Measurements from ENCODE around the gene DUSP2.
"Not testable (repeated sequence)": the region's sequence is repeated elsewhere in the genome, so short reads cannot be mapped to it uniquely, and the experiment has no call there.

Gene DUSP2

GRCh38 chr2:96161898-96162297 lies 16.7 kb upstream of the DUSP2 start:
- DNase-seq = no peak

DNA sequence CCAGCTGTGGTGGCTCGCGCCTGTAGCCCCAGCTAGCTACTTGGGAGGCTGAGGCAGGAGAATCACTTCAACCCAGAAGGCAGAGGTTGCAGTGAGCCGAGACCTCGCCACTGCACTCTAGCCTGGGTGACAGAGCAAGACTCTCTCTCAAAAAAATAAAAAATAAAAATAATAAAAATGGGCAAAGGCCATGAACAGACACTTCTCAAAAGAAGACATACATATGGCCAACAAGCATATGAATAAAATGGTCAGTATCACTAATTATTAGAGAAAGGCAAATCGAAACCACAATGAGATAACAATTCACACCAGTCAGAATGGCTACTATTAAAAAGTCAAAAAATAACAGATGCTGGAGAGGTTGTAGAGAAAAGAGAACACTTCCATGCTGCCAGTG lies 15.1 kb upstream of the DUSP2 start:
- DNase-seq = not testable (repeated sequence)

- no peak for DNase-seq
Observed at GRCh38 chr2:96159084-96159830, 14.0 kb upstream of the DUSP2 start.

GRCh38 chr2:96158554-96158940 lies 13.3 kb upstream of the DUSP2 start:
- DNase-seq = no peak

DNA sequence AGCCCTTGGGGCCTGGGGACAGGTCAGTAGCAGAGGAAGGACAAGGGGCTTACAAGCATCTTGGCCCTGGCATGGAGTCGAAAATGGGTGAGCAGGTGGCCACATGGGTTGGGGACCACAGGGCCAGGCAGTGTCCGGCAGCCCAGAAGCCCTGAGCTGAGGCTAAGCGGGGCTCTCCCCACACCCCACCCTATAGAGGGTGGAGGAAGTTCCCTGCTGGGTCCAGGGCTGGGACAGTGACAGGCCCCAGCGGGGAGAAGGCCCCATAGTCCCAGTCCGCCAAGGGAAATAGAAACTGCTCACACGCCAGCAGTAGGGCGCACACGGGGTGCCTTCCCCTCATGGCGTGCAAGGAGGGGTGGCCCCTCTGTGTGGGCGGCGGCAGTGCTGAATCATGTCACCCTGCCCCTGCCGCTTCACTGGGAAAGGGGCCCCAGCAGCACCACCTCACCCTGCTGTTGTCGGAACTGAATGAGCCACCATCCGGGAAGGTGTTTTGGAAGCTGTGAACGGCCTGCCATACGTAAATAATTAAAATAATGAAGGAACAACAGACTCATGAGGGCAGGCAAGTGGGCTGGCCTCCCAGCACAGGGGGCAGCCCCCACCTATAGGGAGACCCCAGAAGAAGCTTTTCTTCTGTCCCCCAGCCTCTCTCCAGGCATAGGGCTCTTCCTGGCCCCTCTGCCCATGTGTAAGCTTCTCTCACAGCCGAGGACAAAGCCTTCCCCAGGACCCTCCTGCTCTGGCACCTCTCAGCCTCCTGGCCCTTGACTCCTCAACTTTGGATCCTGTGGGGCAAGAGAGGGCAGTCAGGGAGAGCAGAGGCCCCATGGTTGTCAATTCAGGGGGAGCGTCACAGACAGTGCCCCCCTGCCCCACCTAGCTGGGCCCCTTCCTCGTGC lies 12.7 kb upstream of the DUSP2 start:
- DNase-seq = peak; percentile 82

DNA sequence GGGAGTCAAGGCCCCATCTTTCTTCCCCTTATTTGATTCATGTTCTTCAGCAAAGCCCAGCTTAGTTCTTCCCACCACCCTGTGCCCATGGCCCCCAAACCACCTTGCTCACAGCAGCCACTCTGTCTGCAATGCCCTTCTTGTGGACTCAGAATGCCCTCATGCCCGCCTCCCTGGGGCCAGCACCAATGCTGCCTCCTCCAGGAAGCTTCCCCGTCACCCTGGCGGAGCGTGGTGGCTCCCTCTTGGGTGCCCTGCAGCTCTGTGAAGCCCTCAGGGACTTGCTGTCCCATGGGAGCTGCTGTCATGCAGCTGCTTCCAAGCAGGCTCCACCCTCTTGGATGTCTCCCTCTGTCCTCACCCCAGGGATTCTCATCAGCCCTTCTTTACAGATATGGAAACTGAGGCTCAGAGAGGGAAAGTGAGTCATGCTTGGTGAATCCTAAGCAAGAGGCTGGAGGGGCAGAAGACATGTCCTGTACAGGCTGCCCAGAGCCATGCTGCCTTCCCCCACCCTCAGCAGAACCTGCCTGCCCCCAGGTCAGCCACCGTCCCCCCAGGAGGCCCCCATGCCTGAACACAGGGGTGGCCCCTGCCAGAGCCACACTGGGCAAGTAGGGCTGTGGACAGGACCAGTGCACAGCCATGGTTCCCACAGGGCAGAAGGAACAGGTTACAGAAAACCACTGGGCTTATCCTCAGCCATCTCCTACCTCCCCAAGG lies 11.8 kb upstream of the DUSP2 start:
- no peak for DNase-seq

DNA sequence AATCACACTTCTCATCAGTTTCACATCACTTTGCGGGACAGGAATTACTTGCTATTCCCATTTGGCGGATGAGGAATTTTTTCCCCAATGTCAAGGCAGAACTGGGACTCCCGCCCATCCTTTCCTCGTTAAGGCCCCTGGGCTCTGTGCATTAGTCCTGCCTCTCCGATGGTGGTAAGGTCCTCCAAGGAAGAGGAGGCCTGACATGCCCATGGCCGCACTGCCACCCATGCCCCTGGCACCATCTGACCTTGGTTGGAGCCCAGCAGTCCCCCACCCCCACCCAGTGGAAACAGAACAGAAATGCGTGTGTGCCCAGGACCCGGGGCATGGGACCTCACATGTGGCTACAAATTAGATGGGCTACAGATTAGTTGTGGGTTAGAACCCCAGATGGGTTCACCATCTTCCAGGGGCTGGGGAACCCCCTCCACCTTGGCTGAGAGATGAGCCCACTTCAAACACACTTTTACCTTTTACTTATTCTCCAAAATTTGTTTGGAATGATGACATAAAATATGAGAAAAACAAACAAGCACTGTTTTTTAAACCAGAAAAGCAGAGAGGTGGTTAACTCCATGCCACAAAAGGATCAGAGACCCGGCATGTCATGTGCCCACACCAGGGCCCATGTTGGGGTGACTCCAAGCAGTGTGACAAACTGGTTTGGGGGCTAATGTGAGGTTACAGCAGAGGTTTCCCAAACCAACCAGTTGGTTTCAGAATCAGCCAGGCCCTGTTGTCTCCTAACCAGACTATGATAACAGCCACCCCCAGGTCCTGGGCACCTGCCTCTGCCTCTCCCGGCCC lies 11.0 kb upstream of the DUSP2 start:
- no peak for DNase-seq

DNA sequence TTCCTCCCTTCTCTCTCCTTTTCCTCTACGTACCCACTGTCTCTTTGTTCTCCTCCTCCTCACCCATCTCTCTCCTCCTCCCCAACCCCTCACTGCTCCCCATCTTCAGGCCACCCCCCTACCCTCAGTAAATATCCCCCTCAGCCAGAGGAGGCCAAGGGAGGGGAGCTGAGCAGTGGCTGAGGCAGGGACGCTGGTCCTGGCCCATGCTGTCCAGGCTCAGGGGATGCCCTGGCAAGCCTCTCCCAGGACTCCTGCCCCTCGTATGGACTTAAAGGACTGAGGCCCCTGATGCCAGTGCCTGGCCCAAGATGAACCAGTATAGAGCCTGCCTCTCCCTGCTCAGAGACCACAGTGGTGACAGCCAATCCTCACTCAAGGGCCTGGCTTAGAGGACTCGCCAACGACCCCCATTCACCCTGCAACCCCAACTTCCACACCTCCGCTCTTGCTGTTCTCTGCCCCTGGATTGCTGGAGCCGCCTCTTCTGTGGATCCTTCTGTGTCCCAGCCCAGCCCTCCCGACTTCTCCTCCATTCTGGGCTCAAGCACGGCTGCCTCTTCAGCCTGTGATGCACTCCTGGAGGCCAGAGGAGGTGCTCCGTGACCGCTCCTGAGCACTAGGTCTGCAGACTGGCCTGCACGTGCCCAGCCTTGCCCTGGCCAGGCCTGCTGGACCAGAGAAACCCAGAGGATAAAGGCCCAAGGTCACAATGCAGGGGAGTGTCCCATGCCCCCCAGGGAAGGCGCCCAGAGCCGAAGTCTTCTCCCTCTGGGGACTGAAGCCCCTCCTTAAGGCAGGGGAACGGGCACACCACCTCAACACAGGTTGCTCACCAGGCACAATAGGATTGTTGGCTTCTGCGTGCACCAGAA lies 9.5 kb upstream of the DUSP2 start:
- no peak for DNase-seq

DNA sequence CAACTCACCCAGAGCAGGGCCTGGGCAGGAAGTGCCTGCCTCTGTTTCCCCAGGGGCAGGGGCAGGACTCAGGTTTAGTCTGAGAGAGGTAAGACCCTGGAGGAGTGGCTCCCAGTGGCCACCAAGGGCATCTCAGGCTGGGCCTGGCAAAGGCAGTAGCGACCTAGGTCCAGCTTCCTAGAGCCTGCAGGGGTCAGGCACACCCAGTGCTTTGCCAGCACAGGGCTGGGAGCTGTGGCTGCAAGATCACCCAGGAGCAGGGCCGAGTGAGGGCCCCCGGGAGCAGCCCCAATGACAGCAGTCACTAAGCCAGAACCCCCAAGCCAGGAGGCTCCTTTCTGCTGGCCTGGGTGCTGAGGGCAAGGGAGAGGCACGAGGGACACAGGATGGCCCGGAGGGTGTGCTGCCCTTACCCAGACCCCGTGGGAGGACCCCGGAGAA lies 8.8 kb upstream of the DUSP2 start:
- DNase-seq = no peak

DNA sequence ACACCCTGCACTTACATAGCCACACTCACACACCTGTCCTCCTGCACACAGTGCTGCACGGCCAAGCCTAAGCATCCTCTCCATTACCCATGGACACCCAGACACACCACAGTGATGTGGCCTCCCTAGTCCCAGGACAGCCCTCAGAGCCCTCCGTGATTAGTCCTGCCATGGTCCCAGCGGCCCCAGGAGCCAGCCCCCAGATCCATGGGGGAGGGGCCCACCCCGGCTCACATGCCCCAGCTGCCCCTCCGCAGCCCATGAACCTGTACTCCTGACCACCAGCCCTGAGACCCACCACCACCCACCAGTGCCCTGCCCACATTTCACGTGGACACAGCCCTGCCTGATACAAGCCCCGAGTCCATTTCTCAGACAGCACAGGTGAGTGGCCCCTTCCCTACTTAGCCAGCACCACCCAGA lies 8.1 kb upstream of the DUSP2 start:
- no peak for DNase-seq

DNA sequence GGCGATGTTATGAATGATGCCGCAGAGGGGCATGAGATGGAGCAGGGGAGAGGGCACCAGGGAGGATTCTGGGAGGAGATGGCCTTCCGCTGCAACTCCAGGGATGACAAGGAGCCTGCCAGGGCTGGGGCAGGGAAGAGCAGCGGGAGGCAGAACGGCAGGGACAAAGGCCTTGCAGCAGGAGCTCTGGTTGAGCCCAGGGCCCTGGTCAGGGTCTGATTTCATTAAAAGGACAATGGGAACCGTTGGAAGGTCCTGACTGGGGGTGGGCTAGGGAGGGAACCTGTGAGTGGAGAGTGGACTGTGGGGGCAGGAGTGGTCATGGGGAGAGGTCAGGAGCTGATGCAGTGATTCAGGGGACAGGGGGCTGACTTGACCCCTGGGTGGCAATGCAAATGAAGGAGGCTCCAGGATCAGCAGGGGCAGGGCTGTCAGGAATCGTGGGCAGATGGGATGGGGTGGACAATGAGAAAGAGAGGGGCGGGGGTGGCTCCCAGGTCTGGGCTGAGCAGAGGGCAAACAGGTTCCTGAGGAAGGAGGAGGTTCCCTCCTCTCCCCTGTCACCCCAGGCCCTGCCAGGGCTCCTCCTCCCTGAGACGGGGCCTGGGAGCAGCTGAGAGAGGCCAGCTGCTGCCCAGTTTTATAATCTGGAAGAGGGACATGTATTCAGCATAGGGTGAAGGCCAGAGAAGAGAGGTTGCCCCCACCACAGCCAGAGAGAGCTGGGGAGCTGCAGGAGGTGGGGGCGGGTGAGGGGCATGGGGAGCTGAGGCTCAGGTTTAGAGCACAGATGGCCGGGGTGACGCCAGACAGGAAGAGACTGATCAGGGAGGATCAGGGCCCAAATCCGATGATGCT lies 7.3 kb upstream of the DUSP2 start:
- no peak for DNase-seq

- DNase-seq = no peak
Observed at GRCh38 chr2:96151595-96152303, 6.5 kb upstream of the DUSP2 start.

GRCh38 chr2:96150791-96151594 lies 5.8 kb upstream of the DUSP2 start:
- DNase-seq = no peak

- no peak for DNase-seq
Observed at GRCh38 chr2:96150007-96150640, 4.9 kb upstream of the DUSP2 start.

DNA sequence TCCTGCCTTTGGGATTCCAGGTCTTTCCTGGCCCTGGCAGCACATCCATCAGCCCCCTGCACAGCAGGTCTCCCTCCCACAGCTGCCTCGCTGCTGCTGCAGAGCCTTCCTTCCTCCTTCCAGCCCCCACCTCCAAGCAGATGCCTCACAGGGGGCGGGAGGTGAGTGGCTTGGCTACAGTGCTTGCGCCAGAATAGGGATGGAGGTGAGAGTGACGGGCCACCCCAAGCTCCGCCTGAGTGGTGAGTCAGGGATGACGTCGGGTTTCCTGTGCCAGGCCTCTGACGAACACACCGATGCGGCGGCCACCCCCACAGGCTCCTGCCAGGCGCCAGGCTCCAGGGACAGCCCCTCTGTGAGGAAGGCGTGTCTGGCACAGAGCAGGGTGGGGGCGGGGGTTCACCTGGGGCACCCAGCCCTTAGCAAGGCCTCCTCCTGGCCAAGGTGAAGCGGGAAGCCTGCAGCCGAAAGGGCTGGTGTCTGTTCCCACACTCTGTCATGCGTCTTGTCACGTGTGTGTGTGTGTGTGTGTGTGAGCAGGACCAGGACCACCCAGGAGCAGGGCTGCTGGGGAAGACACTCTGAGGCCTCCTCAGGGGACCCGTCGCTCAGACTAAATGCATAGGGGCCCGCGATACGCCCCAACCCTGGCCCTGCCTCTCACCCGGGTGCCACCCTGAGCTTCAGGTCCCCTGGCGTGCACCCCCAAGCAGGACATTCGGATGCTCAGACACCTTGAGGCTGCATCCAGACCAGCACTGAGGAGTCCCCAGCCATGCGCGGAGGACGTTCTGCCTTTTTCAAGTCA lies 3.4 kb upstream of the DUSP2 start:
- peak; percentile 97 for DNase-seq

DNA sequence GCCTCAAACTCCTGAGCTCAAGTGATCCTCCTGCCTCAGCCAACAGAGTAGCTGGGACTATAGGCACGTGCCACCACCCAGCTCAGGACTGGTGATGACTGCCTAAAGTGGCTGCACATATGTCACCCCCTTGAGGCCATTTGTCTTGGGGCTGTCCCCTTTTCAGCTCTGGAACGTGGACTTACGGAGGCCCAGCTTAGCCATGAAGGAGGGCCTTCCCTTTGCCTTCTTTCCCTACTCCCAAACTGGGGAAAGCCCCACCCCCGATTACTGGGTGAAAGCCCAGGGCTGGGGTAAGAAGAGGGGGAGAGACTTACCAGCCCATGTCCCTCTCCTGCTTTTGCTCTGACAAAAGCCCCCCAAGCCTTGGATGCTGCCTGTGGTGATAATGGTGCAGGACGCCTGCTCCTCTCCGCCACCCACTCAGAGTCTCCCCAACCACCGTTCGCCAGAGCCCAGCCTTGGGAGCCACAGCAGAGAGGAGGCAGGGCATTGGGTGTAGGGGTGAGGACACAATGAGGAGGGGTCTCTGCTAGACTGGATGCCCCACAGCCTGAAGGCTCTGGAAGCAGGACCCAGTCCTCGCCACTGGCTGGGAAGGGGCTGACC lies 2.5 kb upstream of the DUSP2 start:
- DNase-seq = peak; percentile 43
